Head of caudate nucleus (tissue), 42 donors: ENCODE data around the gene ERBB4.
"Not testable (repeated sequence)": the region's sequence is repeated elsewhere in the genome, so short reads cannot be mapped to it uniquely, and the experiment has no call there.

Experiments used
- DNase-seq, 42 donors: peaks; one replicate each; pipeline versions ENCODE4 v3.0.0 to v3.0.0-alpha.2; 2020 to 2021; ENCODE audit warnings: mixed read lengths in 7 of 42
- intact Hi-C: fragments of 100-400 bp; cut with DNase I; formaldehyde crosslinking; loops from one replicate; pipeline ENCODE4 v1.15.0; 2022

The ERBB4 gene

GRCh38 chr2:212010305-212010704 is 528.3 kb downstream of the ERBB4 start:
- DNase-seq, intact Hi-C loops: not testable (repeated sequence)

GRCh38 chr2:212007972-212008371 is 530.6 kb downstream of the ERBB4 start:
- no peak for DNase-seq
- intact Hi-C loops: no loop called here

GRCh38 chr2:212005085-212005671 is 533.4 kb downstream of the ERBB4 start:
- DNase-seq: peak in 41 of 42 donors; percentile 12 to 76 (median 43)
- intact Hi-C loops: no loop called here

GRCh38 chr2:212001325-212001724 is 537.3 kb downstream of the ERBB4 start:
- no peak for DNase-seq
- intact Hi-C loops: no loop called here

GRCh38 chr2:211996857-211997256 is 541.7 kb downstream of the ERBB4 start:
- DNase-seq: no peak
- intact Hi-C loops: no loop called here

GRCh38 chr2:211994806-211995205 is 543.8 kb downstream of the ERBB4 start:
- DNase-seq: no peak
- intact Hi-C loops: no loop called here

- no peak for DNase-seq
- intact Hi-C loops: no loop called here
Observed at GRCh38 chr2:211990335-211990734, 548.3 kb downstream of the ERBB4 start.

- intact Hi-C loops: no loop called here
- no peak for DNase-seq
Observed at GRCh38 chr2:211986313-211986712, 552.3 kb downstream of the ERBB4 start.

GRCh38 chr2:211985393-211985792 is 553.2 kb downstream of the ERBB4 start:
- intact Hi-C loops: no loop called here
- DNase-seq: no peak

- intact Hi-C loops: no loop called here
- no peak for DNase-seq
Observed at GRCh38 chr2:211982162-211982561, 556.4 kb downstream of the ERBB4 start.

GRCh38 chr2:211981451-211981850 is 557.2 kb downstream of the ERBB4 start:
- intact Hi-C loops: no loop called here
- no peak for DNase-seq

- DNase-seq: no peak
- intact Hi-C loops: no loop called here
Observed at GRCh38 chr2:211976076-211976475, 562.5 kb downstream of the ERBB4 start.

GRCh38 chr2:211967234-211967633 is 571.4 kb downstream of the ERBB4 start:
- intact Hi-C loops: no loop called here
- no peak for DNase-seq

GRCh38 chr2:211963969-211964368 is 574.6 kb downstream of the ERBB4 start:
- DNase-seq: no peak
- intact Hi-C loops: no loop called here

GRCh38 chr2:211957799-211958198 is 580.8 kb downstream of the ERBB4 start:
- DNase-seq: no peak
- intact Hi-C loops: no loop called here

GRCh38 chr2:211955648-211956047 is 583.0 kb downstream of the ERBB4 start:
- DNase-seq: no peak
- intact Hi-C loops: no loop called here

- intact Hi-C loops: no loop called here
- no peak for DNase-seq
Observed at GRCh38 chr2:211948932-211949331, 589.7 kb downstream of the ERBB4 start.

- DNase-seq: no peak
- intact Hi-C loops: no loop called here
Observed at GRCh38 chr2:211946960-211947359, 591.6 kb downstream of the ERBB4 start.

GRCh38 chr2:211944572-211944971 is 594.0 kb downstream of the ERBB4 start:
- no peak for DNase-seq

GRCh38 chr2:211942153-211942552 is 596.4 kb downstream of the ERBB4 start:
- no peak for DNase-seq

More at GRCh38 chr2:211944572-211944971, 594.0 kb downstream of the ERBB4 start:
- intact Hi-C loops: no loop called here

GRCh38 chr2:211941216-211941747 is 597.3 kb downstream of the ERBB4 start:
- intact Hi-C loops: no loop called here
- no peak for DNase-seq

More at GRCh38 chr2:211942153-211942552, 596.4 kb downstream of the ERBB4 start:
- intact Hi-C loops: no loop called here
